HL-60 (cell line): Measurements from ENCODE around the gene PTPRG.
A peak's percentile ranks its signal among the peaks of the same experiment; 100 is the strongest.

Experiments used
- DNase-seq, 2 experiments: peaks; one replicate each; pipeline ENCODE4 v3.0.0-alpha.2; 2010 to 2020; ENCODE audit warnings: low read depth in 1 of 2, low spot score in 1 of 2
- H3K27ac ChIP-seq: fragments of 250-450 bp; sonication (Bioruptor Pico); replicated peaks from 2 replicates; pipeline ENCODE4 v1.5.1; 2020; ENCODE audit warnings: mild to moderate bottlenecking, moderate library complexity
- H3K27me3 ChIP-seq: fragments of 250-450 bp; sonication (Bioruptor Pico); 2 replicates; pipeline ENCODE4 v1.5.1; 2021; ENCODE audit warnings: mild to moderate bottlenecking, moderate library complexity; ENCODE audit not compliant: insufficient read depth, poor library complexity, severe bottlenecking
- H3K4me3 ChIP-seq: replicated peaks from 2 replicates; pipeline ENCODE4 v1.5.1; 2011; ENCODE audit warnings: mild to moderate bottlenecking, control low read depth, low read length; ENCODE audit not compliant: insufficient read depth
- GABPA ChIP-seq: IDR thresholded peaks from 2 replicates; pipeline ENCODE4 v1.6.1; 2012; ENCODE audit warnings: low read depth
- POLR2AphosphoS5 ChIP-seq: IDR thresholded peaks from 2 replicates; pipeline ENCODE4 v1.6.1; 2012; ENCODE audit warnings: low read depth
- SPI1 ChIP-seq: IDR thresholded peaks from 2 replicates; pipeline ENCODE4 v1.6.1; 2012; ENCODE audit warnings: low read depth, mild to moderate bottlenecking, borderline replicate concordance
- TF ChIP-seq, protein P1 (sequence below): IDR thresholded peaks from one replicate; pipeline ENCODE4 v1.5.1; 2011; ENCODE audit warnings: low read length, control low read depth, inconsistent platforms; ENCODE audit not compliant: insufficient read depth
- TF ChIP-seq, protein P2 (sequence below): IDR thresholded peaks from 2 replicates; pipeline ENCODE4 v1.6.1; 2012; ENCODE audit warnings: low read depth; ENCODE audit not compliant: insufficient replicate concordance

PTPRG gene

GRCh38 chr3:61559136-61559731 lies 2.1 kb upstream of the PTPRG start:
- DNase-seq = no peak
- TF ChIP-seq POLR2AphosphoS5 (no peak), SPI1 (no peak), GABPA (no peak)
- TF ChIP-seq, protein P1, sequence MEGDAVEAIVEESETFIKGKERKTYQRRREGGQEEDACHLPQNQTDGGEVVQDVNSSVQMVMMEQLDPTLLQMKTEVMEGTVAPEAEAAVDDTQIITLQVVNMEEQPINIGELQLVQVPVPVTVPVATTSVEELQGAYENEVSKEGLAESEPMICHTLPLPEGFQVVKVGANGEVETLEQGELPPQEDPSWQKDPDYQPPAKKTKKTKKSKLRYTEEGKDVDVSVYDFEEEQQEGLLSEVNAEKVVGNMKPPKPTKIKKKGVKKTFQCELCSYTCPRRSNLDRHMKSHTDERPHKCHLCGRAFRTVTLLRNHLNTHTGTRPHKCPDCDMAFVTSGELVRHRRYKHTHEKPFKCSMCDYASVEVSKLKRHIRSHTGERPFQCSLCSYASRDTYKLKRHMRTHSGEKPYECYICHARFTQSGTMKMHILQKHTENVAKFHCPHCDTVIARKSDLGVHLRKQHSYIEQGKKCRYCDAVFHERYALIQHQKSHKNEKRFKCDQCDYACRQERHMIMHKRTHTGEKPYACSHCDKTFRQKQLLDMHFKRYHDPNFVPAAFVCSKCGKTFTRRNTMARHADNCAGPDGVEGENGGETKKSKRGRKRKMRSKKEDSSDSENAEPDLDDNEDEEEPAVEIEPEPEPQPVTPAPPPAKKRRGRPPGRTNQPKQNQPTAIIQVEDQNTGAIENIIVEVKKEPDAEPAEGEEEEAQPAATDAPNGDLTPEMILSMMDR = no peak
- TF ChIP-seq, protein P2, sequence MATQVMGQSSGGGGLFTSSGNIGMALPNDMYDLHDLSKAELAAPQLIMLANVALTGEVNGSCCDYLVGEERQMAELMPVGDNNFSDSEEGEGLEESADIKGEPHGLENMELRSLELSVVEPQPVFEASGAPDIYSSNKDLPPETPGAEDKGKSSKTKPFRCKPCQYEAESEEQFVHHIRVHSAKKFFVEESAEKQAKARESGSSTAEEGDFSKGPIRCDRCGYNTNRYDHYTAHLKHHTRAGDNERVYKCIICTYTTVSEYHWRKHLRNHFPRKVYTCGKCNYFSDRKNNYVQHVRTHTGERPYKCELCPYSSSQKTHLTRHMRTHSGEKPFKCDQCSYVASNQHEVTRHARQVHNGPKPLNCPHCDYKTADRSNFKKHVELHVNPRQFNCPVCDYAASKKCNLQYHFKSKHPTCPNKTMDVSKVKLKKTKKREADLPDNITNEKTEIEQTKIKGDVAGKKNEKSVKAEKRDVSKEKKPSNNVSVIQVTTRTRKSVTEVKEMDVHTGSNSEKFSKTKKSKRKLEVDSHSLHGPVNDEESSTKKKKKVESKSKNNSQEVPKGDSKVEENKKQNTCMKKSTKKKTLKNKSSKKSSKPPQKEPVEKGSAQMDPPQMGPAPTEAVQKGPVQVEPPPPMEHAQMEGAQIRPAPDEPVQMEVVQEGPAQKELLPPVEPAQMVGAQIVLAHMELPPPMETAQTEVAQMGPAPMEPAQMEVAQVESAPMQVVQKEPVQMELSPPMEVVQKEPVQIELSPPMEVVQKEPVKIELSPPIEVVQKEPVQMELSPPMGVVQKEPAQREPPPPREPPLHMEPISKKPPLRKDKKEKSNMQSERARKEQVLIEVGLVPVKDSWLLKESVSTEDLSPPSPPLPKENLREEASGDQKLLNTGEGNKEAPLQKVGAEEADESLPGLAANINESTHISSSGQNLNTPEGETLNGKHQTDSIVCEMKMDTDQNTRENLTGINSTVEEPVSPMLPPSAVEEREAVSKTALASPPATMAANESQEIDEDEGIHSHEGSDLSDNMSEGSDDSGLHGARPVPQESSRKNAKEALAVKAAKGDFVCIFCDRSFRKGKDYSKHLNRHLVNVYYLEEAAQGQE = no peak
- H3K27ac ChIP-seq = no peak overlapping the region
- H3K27me3 ChIP-seq = peaks cover 47% of the 10 kb centered on the region
- no peak overlapping the region for H3K4me3 ChIP-seq

- peak; percentile 37 for TF ChIP-seq GABPA
- TF ChIP-seq, protein P2 = no peak
- peak in 1 of 2 experiments; percentile 62 for DNase-seq
- H3K27me3 ChIP-seq = peaks cover 56% of the 10 kb centered on the region
- H3K4me3 ChIP-seq = peak overlapping the region; percentile 39
- no peak overlapping the region for H3K27ac ChIP-seq
These were observed 626 bp upstream of the PTPRG start for GRCh38 chr3:61560517-61561373.

DNA sequence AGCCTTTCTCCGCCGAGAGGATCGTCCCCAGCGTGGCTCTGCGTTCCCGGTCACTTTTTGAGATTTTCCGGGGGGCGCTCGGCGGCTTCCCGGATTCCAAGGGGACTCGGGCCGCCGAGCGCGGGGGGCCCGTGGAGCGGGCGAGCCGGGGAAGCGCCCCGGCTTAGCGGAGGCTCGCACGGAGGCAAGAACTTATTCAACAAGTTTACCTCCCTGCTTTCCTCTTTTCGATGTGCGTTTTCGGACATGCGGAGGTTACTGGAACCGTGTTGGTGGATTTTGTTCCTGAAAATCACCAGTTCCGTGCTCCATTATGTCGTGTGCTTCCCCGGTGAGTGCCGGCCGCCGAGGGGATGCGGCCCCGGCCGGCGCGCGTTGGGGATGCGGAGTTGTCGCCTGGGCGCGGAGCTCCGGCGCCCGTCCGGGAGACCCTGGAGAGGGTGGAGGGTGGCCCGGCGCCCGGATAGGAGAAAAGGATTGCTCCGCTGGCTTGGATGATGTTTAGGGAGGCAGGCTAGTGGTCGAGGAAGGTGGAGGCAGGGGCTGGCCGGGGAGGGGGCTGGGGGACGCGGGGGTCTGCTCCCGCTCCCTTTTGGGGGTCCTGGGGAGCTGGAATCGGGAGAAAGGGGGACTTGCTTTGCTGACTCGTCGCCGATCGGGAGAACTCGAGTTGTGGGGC lies 810 bp downstream of the PTPRG start:
- no peak overlapping the region for H3K27ac ChIP-seq
- no peak for DNase-seq
- TF ChIP-seq, protein P2 = no peak
- TF ChIP-seq GABPA (no peak), POLR2AphosphoS5 (no peak), SPI1 (no peak)
- TF ChIP-seq, protein P1 = no peak
- H3K4me3 ChIP-seq = peak overlapping the region; percentile 13; the same call in 1 of the 2 replicates
- H3K27me3 ChIP-seq = peaks cover 56% of the 10 kb centered on the region
